ENCODE results near the gene ETV6.

Gene ETV6

GRCh38 chr12:11847539-11847938 is 198.1 kb downstream of the ETV6 start:
- H3K27ac ChIP-seq = no peak overlapping the region
- TF ChIP-seq CTCF (IDR thresholded peaks at IDR 0.05) (no peak), ZFX (IDR thresholded peaks at IDR 0.05; ENCODE audit: borderline replicate concordance) (no peak)

- H3K27ac ChIP-seq = no peak overlapping the region
- TF ChIP-seq CTCF (IDR thresholded peaks at IDR 0.05) (no peak), ZFX (IDR thresholded peaks at IDR 0.05; ENCODE audit: borderline replicate concordance) (no peak)
Measured at GRCh38 chr12:11849757-11850504, 200.5 kb downstream of the ETV6 start.

DNA sequence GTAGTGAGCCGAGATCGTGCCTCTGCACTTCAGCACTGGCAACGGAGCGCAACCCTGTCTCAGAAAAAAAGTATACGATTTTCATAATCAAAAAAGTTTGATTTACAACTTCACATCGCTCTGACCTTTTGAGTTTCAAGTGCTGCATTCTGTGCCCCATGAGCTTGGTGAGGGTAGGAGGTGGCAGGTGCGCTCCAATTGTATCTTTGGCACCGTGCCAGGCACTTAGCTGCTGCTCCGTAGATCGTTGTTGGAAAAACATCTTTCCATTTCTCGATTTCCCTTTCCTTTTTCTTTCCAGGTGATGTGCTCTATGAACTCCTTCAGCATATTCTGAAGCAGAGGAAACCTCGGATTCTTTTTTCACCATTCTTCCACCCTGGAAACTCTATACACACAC is 203.7 kb downstream of the ETV6 start:
- TF ChIP-seq ZFX (IDR thresholded peaks at IDR 0.05; ENCODE audit: borderline replicate concordance) (no peak), CTCF (IDR thresholded peaks at IDR 0.05) (no peak)
- no peak overlapping the region for H3K27ac ChIP-seq

GRCh38 chr12:11854011-11854499 is 204.6 kb downstream of the ETV6 start:
- no peak overlapping the region for H3K27ac ChIP-seq
- TF ChIP-seq CTCF (IDR thresholded peaks at IDR 0.05) (no peak), ZFX (IDR thresholded peaks at IDR 0.05; ENCODE audit: borderline replicate concordance) (no peak)

DNA sequence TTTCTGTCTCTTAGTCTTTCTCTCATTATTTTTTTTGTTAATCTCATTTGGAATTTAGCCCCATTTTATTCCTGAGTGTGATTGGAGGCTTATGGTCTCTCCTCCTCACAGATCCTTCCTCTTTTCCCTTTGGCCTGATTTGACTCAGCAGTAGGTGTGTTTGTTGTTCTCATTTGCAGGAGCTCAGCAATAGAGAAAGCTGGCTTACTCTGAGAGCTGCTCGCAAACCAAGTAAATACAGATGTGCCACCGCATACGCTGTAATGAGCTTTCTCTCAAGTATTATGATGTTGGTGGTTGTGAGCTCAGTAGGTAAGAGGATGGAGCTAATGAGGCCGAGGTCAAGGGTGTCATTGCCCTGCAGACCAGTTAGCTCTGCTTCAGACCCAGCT is 206.5 kb downstream of the ETV6 start:
- TF ChIP-seq ZFX (IDR thresholded peaks at IDR 0.05; ENCODE audit: borderline replicate concordance) (no peak), CTCF (IDR thresholded peaks at IDR 0.05) (no peak)
- no peak overlapping the region for H3K27ac ChIP-seq

GRCh38 chr12:11856971-11857370 is 207.5 kb downstream of the ETV6 start:
- TF ChIP-seq CTCF (IDR thresholded peaks at IDR 0.05) (no peak), ZFX (IDR thresholded peaks at IDR 0.05; ENCODE audit: borderline replicate concordance) (no peak)
- H3K27ac ChIP-seq = no peak overlapping the region

DNA sequence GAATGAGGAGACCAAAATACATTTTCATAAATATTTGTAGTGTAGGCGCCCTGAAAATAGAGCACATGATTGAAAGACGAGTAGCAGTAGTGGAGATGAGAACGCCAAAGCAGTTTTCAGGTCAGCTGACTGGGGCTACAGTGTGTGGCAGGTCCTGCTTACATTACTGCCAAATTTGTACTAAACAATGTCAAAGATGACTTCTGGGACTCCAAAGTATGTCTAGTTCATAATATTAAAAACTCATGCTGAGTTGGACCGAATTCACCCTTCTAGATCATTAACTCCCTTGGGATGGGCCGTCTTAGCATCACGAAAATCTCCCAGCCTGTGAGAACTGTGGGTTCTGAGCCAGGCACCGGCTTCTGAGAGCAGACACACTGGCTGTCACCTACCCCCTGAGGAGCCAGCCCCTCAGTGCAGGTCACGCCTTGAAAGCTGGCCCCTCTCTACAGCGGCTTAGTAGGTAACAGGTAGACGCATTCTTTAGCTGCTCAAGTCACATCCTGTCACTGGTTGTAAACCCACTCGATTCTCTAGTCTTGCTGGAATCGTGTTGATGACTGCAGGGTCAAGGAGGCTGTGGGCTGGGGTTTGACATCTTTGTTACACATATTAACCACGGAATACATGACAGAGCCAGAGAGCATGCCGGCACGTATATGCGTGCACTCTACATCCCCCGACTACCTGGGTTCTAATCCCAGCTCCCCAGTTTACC is 210.4 kb downstream of the ETV6 start:
- TF ChIP-seq CTCF (IDR thresholded peaks at IDR 0.05) = no peak
- TF ChIP-seq ZFX (IDR thresholded peaks at IDR 0.05; ENCODE audit: borderline replicate concordance) = no peak

More for the DNA sequence above, 210.4 kb downstream of the ETV6 start:
- H3K27ac ChIP-seq = no peak overlapping the region
